HCT116 (cell line): ENCODE measurements around the gene WDR20.

ENCODE experiments used
- CEBPB ChIP-seq: IDR thresholded peaks from 2 replicates; pipeline ENCODE4 v1.6.1; 2012; ENCODE audit warnings: low read depth
- CTCF ChIP-seq, 3 experiments: fragments of 200-600 bp in 1 of 3; sonication (generic) in 1 of 3; IDR thresholded peaks in 2 of 3; conservative IDR thresholded peaks in 1 of 3; 2 replicates each; pipeline ENCODE4 v1.5.1; 2012 to 2017; ENCODE audit warnings: low read depth in 2 of 3, low read length in 2 of 3, antibody characterized with exemption in 1 of 3, borderline replicate concordance in 1 of 3, control low read depth in 1 of 3, mild to moderate bottlenecking in 1 of 3, mixed read lengths in 1 of 3, mixed run types in 1 of 3, moderate library complexity in 1 of 3; ENCODE audit not compliant: insufficient read depth in 1 of 3
- EZH2phosphoT487 ChIP-seq: fragments of 200-600 bp; IDR thresholded peaks from 2 replicates; pipeline ENCODE4 v1.6.1; 2018; ENCODE audit warnings: antibody characterized with exemption, borderline replicate concordance
- POLR2A ChIP-seq: IDR thresholded peaks from 2 replicates; pipeline ENCODE4 v1.7.0; 2011; ENCODE audit warnings: borderline replicate concordance; ENCODE audit not compliant: insufficient read depth, insufficient read length; ENCODE audit errors: extremely low read depth
- POLR2AphosphoS5 ChIP-seq: IDR thresholded peaks from 2 replicates; pipeline ENCODE4 v1.6.1; 2011; ENCODE audit warnings: mild to moderate bottlenecking, low read depth, low read length, moderate library complexity
- ZNF274 ChIP-seq: fragments of 200-500 bp; sonication (Bioruptor generic); IDR thresholded peaks from 2 replicates; pipeline ENCODE4 v1.6.1; 2014; ENCODE audit warnings: mild to moderate bottlenecking, low read depth, low read length, inconsistent platforms

DNA sequence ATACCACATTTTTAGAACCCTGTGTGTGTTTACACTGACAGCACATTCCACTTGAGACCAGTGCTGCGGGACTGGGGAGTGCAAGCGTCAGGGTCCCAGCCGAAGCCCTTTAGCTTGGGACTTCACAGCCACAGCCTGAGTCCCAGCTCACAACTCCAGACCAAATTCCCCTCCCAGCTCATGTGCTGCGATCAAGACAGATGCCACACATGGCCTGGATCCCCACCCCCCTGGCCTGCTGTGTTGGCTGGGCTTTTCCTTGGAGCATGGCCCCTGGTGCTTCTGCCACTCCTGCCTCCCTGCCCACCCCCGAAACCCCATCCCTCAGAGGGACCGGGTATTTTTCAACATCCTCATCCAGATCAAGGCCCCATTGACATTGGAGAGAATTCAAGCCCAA lies 63.7 kb downstream of the WDR20 start:
- no peak for TF ChIP-seq CTCF (IDR thresholded peaks at IDR 0.05 in 2 of 3, conservative IDR thresholded peaks at IDR 0.05 in 1 of 3; ENCODE audit: borderline replicate concordance in 1 of 3, insufficient read depth in 1 of 3, low read depth in 2 of 3, low read length in 2 of 3)
- TF ChIP-seq CEBPB = no peak
- no peak for TF ChIP-seq EZH2phosphoT487
- no peak for TF ChIP-seq POLR2A
- TF ChIP-seq POLR2AphosphoS5 = no peak
- TF ChIP-seq ZNF274 = no peak
